ENCODE results near the gene SLCO2A1. TPM values are rescaled to one million over a fixed set of nuclear protein-coding genes. Genes with fewer than 3 reads are reported as not detected.

SLCO2A1 gene
- total RNA-seq, 1 donor from 2014 or later, result 3.8 TPM

DNA sequence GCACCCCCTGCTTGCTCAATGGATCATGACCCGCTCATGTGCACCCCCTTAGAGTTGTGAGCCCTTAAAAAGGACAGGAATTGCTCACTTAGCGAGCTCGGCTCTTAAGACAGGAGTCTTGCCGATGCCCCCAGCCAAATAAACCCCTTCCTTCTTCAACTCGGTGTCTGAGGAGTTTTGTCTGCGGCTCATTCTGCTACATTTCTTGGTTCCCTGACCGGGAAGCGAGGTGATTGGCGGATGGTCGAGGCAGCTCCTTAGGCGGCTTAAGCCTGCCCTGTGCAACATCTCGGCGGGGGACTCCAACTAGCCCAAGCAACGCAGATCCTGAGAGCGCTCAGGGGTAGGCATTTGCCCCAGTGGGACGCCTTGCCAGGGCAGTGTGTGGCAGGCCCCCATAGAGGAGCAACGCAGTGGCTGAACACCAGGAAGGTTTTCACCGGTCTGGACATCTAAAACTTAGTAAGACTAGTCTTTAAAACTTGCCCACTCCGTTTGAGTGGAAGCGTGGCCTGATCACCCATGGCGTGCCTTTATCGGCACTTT, 9.5 kb downstream of the SLCO2A1 start:
- Mint-ChIP-seq H3K4me3 (ENCODE audit: unreplicated experiment) (no peak overlapping the region), H3K27me3 (ENCODE audit: unreplicated experiment) (peaks cover 4% of the 10 kb centered on the region), H3K4me1 (ENCODE audit: unreplicated experiment) (no peaks in the 10 kb centered on the region), H3K36me3 (ENCODE audit: low read depth, unreplicated experiment) (no peaks in the 10 kb centered on the region), H3K27ac (ENCODE audit: unreplicated experiment) (no peak overlapping the region), H3K9me3 (ENCODE audit: unreplicated experiment) (no peaks in the 10 kb centered on the region)
- TF ChIP-seq, protein P1, sequence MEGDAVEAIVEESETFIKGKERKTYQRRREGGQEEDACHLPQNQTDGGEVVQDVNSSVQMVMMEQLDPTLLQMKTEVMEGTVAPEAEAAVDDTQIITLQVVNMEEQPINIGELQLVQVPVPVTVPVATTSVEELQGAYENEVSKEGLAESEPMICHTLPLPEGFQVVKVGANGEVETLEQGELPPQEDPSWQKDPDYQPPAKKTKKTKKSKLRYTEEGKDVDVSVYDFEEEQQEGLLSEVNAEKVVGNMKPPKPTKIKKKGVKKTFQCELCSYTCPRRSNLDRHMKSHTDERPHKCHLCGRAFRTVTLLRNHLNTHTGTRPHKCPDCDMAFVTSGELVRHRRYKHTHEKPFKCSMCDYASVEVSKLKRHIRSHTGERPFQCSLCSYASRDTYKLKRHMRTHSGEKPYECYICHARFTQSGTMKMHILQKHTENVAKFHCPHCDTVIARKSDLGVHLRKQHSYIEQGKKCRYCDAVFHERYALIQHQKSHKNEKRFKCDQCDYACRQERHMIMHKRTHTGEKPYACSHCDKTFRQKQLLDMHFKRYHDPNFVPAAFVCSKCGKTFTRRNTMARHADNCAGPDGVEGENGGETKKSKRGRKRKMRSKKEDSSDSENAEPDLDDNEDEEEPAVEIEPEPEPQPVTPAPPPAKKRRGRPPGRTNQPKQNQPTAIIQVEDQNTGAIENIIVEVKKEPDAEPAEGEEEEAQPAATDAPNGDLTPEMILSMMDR (IDR thresholded peaks at IDR 0.05; ENCODE audit: unreplicated experiment), result no peak
- no peak for DNase-seq (ENCODE audit: low spot score)

DNA sequence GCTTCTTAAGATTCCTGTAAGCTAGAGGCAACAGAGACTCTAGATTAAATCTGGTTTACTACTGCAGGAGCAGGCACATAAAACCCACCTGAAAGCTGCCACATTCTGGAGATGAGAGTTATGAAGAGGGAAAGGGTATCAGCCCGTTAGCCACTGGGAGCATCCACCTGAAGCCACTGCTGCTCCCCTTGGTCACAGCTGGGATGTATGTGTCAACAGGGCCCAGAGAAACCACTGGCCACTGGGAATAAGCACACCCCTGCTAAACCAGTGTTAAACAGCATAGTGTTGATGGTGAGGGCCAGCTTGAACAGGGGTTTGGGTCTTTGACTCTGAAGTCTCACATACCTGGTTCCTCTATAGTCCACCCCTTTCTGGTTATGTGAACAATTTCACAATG, 10.9 kb downstream of the SLCO2A1 start:
- H3K4me3 Mint-ChIP-seq (ENCODE audit: unreplicated experiment), result no peak overlapping the region
- TF ChIP-seq, protein P1 (IDR thresholded peaks at IDR 0.05; ENCODE audit: unreplicated experiment), result no peak
- peaks cover 4% of the 10 kb centered on the region for H3K27me3 Mint-ChIP-seq (ENCODE audit: unreplicated experiment)
- H3K4me1 Mint-ChIP-seq (ENCODE audit: unreplicated experiment), result no peaks in the 10 kb centered on the region
- no peaks in the 10 kb centered on the region for H3K9me3 Mint-ChIP-seq (ENCODE audit: unreplicated experiment)
- DNase-seq (ENCODE audit: low spot score), result no peak
- no peaks in the 10 kb centered on the region for H3K36me3 Mint-ChIP-seq (ENCODE audit: low read depth, unreplicated experiment)
- H3K27ac Mint-ChIP-seq (ENCODE audit: unreplicated experiment), result no peak overlapping the region

DNA sequence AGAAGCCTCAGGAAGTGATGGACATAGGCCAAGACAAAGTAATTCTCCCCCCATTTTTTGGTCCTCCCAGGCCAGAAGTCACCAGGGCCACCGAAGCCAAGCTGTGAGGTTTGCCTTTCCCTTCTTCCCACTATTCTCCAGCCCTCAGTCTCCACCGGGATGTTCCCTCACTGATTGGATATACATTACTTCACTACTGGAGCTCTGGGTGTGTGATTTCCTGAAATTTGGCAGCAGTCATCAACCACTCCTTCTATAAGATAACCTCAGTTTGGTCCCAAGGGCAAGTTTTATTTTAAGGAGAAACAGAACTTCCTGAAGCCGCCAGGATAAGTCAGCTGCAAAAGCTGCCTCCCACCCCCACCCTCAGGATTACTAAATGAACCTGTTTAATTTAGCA, 11.3 kb downstream of the SLCO2A1 start:
- no peaks in the 10 kb centered on the region for H3K9me3 Mint-ChIP-seq (ENCODE audit: unreplicated experiment)
- no peaks in the 10 kb centered on the region for H3K4me1 Mint-ChIP-seq (ENCODE audit: unreplicated experiment)
- H3K27me3 Mint-ChIP-seq (ENCODE audit: unreplicated experiment), result peaks cover 4% of the 10 kb centered on the region
- H3K27ac Mint-ChIP-seq (ENCODE audit: unreplicated experiment), result no peak overlapping the region
- H3K36me3 Mint-ChIP-seq (ENCODE audit: low read depth, unreplicated experiment), result no peaks in the 10 kb centered on the region
- TF ChIP-seq, protein P1 (IDR thresholded peaks at IDR 0.05; ENCODE audit: unreplicated experiment), result no peak
- no peak for DNase-seq (ENCODE audit: low spot score)
- no peak overlapping the region for H3K4me3 Mint-ChIP-seq (ENCODE audit: unreplicated experiment)

DNA sequence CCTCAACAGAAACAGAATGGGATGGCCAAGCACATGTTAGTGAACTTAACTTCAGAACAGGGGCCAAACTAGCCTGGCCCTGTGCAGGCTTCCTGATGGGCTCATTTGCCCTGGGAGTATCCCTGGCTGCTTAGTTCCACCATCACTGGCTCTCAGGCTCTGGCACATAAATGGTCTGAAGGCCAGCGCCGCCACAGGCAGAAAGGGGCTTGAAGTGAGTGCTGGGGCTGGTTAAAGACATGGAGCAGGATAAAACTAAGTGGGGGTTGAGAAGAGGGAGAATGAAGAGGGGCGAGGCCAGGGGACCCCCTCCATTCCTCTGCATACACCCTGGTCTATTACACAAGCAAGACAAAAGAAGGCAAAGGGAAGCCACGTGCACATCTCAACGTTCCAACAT, 12.2 kb downstream of the SLCO2A1 start:
- Mint-ChIP-seq H3K36me3 (ENCODE audit: low read depth, unreplicated experiment) (no peaks in the 10 kb centered on the region), H3K9me3 (ENCODE audit: unreplicated experiment) (no peaks in the 10 kb centered on the region), H3K27me3 (ENCODE audit: unreplicated experiment) (peaks cover 2% of the 10 kb centered on the region), H3K27ac (ENCODE audit: unreplicated experiment) (no peak overlapping the region), H3K4me1 (ENCODE audit: unreplicated experiment) (no peaks in the 10 kb centered on the region), H3K4me3 (ENCODE audit: unreplicated experiment) (no peak overlapping the region)
- DNase-seq (ENCODE audit: low spot score), result no peak
- TF ChIP-seq, protein P1 (IDR thresholded peaks at IDR 0.05; ENCODE audit: unreplicated experiment), result no peak

DNA sequence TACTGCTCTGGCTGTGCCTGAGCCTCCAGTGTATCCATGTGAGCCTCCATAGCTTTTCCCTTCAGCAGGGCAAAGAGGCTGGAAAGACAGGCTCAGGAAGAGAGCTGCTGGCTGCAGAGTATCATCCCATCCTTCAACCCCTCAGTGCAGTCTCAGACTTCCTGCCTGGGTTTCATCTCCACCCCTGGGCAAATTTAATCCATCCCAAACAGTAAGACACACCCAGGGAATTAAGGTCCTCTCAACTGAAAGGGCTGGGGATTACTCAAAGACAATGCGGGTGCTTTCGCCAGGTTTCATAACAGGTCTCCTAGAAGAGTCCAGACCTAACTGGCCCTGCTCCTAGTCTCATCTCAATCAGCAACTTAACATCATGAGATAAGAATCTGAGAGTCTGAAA, 15.5 kb downstream of the SLCO2A1 start:
- H3K4me1 Mint-ChIP-seq (ENCODE audit: unreplicated experiment), result no peaks in the 10 kb centered on the region
- no peaks in the 10 kb centered on the region for H3K9me3 Mint-ChIP-seq (ENCODE audit: unreplicated experiment)
- H3K27ac Mint-ChIP-seq (ENCODE audit: unreplicated experiment), result no peak overlapping the region
- peaks cover 5% of the 10 kb centered on the region for H3K27me3 Mint-ChIP-seq (ENCODE audit: unreplicated experiment)
- DNase-seq (ENCODE audit: low spot score), result no peak
- H3K36me3 Mint-ChIP-seq (ENCODE audit: low read depth, unreplicated experiment), result no peaks in the 10 kb centered on the region
- H3K4me3 Mint-ChIP-seq (ENCODE audit: unreplicated experiment), result no peak overlapping the region
- TF ChIP-seq, protein P1 (IDR thresholded peaks at IDR 0.05; ENCODE audit: unreplicated experiment), result no peak

Data from endothelial cell (in vitro differentiated cells).